Activated B cell treated with CpG ODN at 0.5 μM for 24 hours (primary cell): ENCODE data around the gene CUL4A. TPM values are rescaled to one million over a fixed set of nuclear protein-coding genes. Genes with fewer than 3 reads are reported as not detected.

ENCODE experiments used
- ATAC-seq: fragments of 200-7000 bp; cut with Tn5 transposase; one replicate; pipeline ENCODE4 v1.10.0; 2021; ENCODE audit warnings: low read depth, mild to moderate bottlenecking, moderate library complexity
- CTCF ChIA-PET: fragments of 350-600 bp; sonication (Branson Sonifier 250); formaldehyde crosslinking; loops from one replicate; lab custom pipeline; 2021; ENCODE audit warnings: antibody characterized with exemption; lab: Charles Lee
- POLR2A ChIA-PET: fragments of 350-600 bp; sonication (Branson Sonifier 250); formaldehyde crosslinking; loops from one replicate; lab custom pipeline; 2021; ENCODE audit warnings: antibody characterized with exemption; lab: Charles Lee
- DNase-seq: peaks from one replicate; pipeline ENCODE4 v3.0.0; 2022
- H3K27ac Mint-ChIP-seq: one replicate; pipeline ENCODE4 v1.8.0; 2020; ENCODE audit warnings: mixed read lengths
- H3K27me3 Mint-ChIP-seq: one replicate; pipeline ENCODE4 v1.8.0; 2021; ENCODE audit warnings: mixed read lengths
- H3K36me3 Mint-ChIP-seq: one replicate; pipeline ENCODE4 v1.8.0; 2021; ENCODE audit warnings: low read depth, mixed read lengths
- H3K4me1 Mint-ChIP-seq: one replicate; pipeline ENCODE4 v1.8.0; 2021; ENCODE audit warnings: mixed read lengths
- H3K4me3 Mint-ChIP-seq: one replicate; pipeline ENCODE4 v1.8.0; 2020; ENCODE audit warnings: mild to moderate bottlenecking, mixed read lengths
- H3K9me3 Mint-ChIP-seq: one replicate; pipeline ENCODE4 v1.8.0; 2020; ENCODE audit warnings: mixed read lengths
- CTCF ChIP-seq: fragments of 200-600 bp; IDR thresholded peaks from one replicate; pipeline ENCODE4 v1.8.0; 2022; ENCODE audit warnings: antibody characterized with exemption, mild to moderate bottlenecking
- intact Hi-C: fragments of 100-400 bp; cut with micrococcal nuclease; formaldehyde crosslinking; loops from one replicate; pipeline ENCODE4 v1.15.1; 2024
- total RNA-seq: library from RNA; stranded (reverse); gene quantifications from 2 replicates; pipeline ENCODE4 v1.2.3, GENCODE V29; 2022

The CUL4A gene
- total RNA-seq, 1 donor from 2014 or later = 77.2 TPM

- H3K9me3 Mint-ChIP-seq = no peaks in the 10 kb centered on the region
- ATAC-seq = no peak
- H3K36me3 Mint-ChIP-seq = peaks cover 43% of the 10 kb centered on the region
- POLR2A ChIA-PET = no interaction called here
- no peaks in the 10 kb centered on the region for H3K27me3 Mint-ChIP-seq
- TF ChIP-seq CTCF = no peak
- CTCF ChIA-PET = no interaction called here
- H3K4me1 Mint-ChIP-seq = peaks cover 63% of the 10 kb centered on the region
- H3K27ac Mint-ChIP-seq = peak overlapping the region; percentile 79
- intact Hi-C loops = loop anchor here (5.0 kb wide), 2 partner anchors 245 to 265 kb away; partner anchors contain the start of gene ADPRHL1
- DNase-seq = no peak
- peak overlapping the region; percentile 89 for H3K4me3 Mint-ChIP-seq
These were observed 2.0 kb upstream of the CUL4A start for GRCh38 chr13:113207460-113207859.

- ATAC-seq (peak; percentile 10), DNase-seq (no peak)
- H3K4me3 Mint-ChIP-seq = peak overlapping the region; percentile 89
- H3K9me3 Mint-ChIP-seq = no peaks in the 10 kb centered on the region
- peaks cover 62% of the 10 kb centered on the region for H3K4me1 Mint-ChIP-seq
- no peaks in the 10 kb centered on the region for H3K27me3 Mint-ChIP-seq
- CTCF ChIA-PET = interaction anchor here (2.4 kb wide), 1 partner anchor 265 kb away, joined by 7 read pairs; no protein-coding TSS in a partner anchor
- H3K27ac Mint-ChIP-seq = peak overlapping the region; percentile 79
- no peak for TF ChIP-seq CTCF
- intact Hi-C loops = loop anchor here (1.0 to 5.0 kb wide), 7 partner anchors 55 to 619 kb away; partner anchors contain the start of genes ADPRHL1, DCUN1D2, MCF2L and TUBGCP3
- H3K36me3 Mint-ChIP-seq = peaks cover 39% of the 10 kb centered on the region
- POLR2A ChIA-PET = interaction anchor here (0.6 to 2.6 kb wide), 9 partner anchors 16 to 334 kb away, joined by 3 to 40 read pairs (median 4); partner anchors contain the start of genes DCUN1D2 and LAMP1
These were observed 1.5 kb upstream of the CUL4A start for GRCh38 chr13:113207890-113208420.

DNA sequence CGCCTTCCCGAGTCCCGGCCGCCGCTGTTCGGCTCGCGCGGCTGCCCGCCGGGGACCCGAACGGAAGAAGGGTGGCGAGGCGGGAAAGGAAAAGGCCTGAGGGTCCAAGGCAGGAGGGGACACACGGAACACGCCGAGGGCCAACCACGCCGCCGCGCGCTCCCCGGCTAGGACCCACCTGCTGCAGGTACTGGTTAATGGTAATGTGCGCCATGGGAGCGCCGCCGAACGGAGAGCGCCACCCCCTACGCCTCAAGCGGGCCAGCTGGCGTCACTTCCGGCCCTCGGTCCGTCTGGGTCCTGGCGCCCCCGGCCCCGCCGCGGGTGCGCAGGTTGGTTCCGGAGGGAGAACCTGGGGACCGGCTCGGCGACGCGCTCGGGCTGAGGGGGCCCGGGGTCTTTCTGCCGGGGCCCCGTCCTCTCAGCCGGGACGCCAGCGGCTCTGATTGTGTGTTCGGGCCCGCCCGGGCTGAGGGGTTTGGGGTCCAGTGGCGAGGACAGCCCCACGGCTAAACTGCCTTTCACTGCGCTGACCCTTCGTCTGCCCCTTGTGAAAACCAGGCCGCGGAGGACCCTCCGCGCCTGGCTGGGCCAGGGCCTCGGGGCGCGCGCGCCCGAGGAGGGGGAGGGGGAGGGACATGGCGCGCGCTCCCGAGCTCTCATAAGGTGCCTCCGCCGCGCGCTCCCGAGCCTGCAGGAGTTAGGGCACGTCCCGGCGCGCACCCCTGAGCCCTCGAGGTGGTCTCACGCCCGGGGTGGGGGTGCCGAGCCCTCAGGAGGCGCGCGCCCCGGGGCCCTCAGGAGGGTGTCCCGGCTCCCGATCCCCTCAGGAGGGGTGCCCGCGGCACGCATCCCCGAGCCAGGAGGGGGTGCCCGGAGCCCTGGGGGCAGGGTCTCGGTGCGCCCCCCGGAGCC, 735 bp upstream of the CUL4A start, which contains the start of gene PCID2:
Gene PCID2 (minus strand): TSS at position 249 of the 915 bp plus-strand sequence. CDS start 35 bp downstream, at position 214.
- no peak for TF ChIP-seq CTCF
- Mint-ChIP-seq H3K27ac (peak within 1 kb of the TSS; percentile 79), H3K9me3 (no peaks in the 10 kb centered on the region), H3K36me3 (peaks cover 38% of the 10 kb centered on the region), H3K4me1 (peaks cover 56% of the 10 kb centered on the region), H3K27me3 (no peaks in the 10 kb centered on the region), H3K4me3 (peak within 1 kb of the TSS; percentile 89)
- DNase-seq (peak; percentile 99), ATAC-seq (peak; percentile 73)
- POLR2A ChIA-PET = interaction anchor here (0.6 to 2.6 kb wide), 10 partner anchors 17 to 1105 kb away, joined by 3 to 40 read pairs (median 4); partner anchors contain the start of genes DCUN1D2 and LAMP1
- intact Hi-C loops = loop anchor here (1.0 to 5.0 kb wide), 8 partner anchors 55 to 620 kb away; partner anchors contain the start of genes ADPRHL1, DCUN1D2, LAMP1 and MCF2L
- CTCF ChIA-PET = interaction anchor here (1.0 to 2.4 kb wide), 3 partner anchors 30 to 266 kb away, joined by 4 to 7 read pairs (median 5); partner anchors contain the start of gene LAMP1

DNA sequence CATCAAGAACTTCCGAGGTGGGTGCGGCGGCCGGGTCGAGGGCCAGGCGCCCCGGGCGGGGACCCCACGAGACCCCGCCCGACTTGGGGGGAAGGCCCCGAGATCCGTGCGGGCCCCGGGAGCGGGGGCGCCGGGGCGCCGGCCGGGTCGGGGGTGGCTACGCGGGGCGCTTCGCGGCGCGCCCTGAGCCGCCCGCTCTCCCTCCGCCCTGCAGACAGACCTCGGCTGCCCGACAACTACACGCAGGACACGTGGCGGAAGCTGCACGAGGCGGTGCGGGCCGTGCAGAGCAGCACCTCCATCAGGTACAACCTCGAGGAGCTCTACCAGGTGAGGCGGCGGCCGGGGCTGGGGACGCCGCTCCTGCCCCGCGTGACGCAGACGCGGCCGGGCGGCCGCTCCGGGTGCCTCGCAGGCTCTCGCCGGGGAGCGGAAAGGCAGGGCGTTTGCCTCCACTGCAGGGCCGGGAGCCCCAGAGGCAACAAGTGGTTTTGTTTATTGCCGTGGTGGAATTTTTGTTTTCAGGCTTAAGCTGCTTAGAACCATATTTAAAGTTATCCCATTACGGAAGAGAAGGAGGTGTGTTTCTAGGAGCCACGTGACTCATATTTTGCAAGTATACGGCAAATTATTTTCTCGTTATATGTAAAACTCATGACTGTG, 477 bp downstream of the CUL4A start:
- H3K4me1 Mint-ChIP-seq = peaks cover 53% of the 10 kb centered on the region
- CTCF ChIA-PET = interaction anchor here (1.0 to 2.4 kb wide), 3 partner anchors 29 to 267 kb away, joined by 4 to 7 read pairs (median 5); partner anchors contain the start of gene LAMP1
- TF ChIP-seq CTCF = no peak
- H3K9me3 Mint-ChIP-seq = no peaks in the 10 kb centered on the region
- peaks cover 39% of the 10 kb centered on the region for H3K36me3 Mint-ChIP-seq
- H3K27ac Mint-ChIP-seq = peak overlapping the region; percentile 84
- ATAC-seq (peak; percentile 42), DNase-seq (peak; percentile 65)
- peak overlapping the region; percentile 85 for H3K4me3 Mint-ChIP-seq
- POLR2A ChIA-PET = interaction anchor here (0.6 to 2.6 kb wide), 12 partner anchors 14 to 1103 kb away, joined by 3 to 40 read pairs (median 4); partner anchors contain the start of genes DCUN1D2, LAMP1 and UPF3A
- no peaks in the 10 kb centered on the region for H3K27me3 Mint-ChIP-seq
- intact Hi-C loops = loop anchor here (1.0 to 5.0 kb wide), 7 partner anchors 87 to 621 kb away; partner anchors contain the start of genes ADPRHL1, DCUN1D2, LAMP1 and MCF2L
